GM23338 (cell line): ENCODE measurements around the gene RECQL5. TPM values are rescaled to one million over a fixed set of nuclear protein-coding genes. Genes with fewer than 3 reads are reported as not detected.

ENCODE experiments used
- ATAC-seq: fragments of 200-7000 bp; cut with Tn5 transposase; 3 replicates; pipeline ENCODE4 v1.9.1; 2020
- DNase-seq: peaks from one replicate; pipeline ENCODE4 v3.0.0-alpha.2; 2015; ENCODE audit warnings: low spot score
- H2AFZ ChIP-seq: fragments of 200-600 bp; sonication (generic); 2 replicates; pipeline ENCODE4 v1.8.0; 2016; ENCODE audit warnings: antibody characterized with exemption, mild to moderate bottlenecking, moderate library complexity
- H3F3A ChIP-seq: fragments of 200-600 bp; sonication (generic); replicated peaks from 2 replicates; pipeline ENCODE4 v1.8.0; 2017; ENCODE audit warnings: antibody characterized with exemption, mixed run types, low read depth
- H3K27ac ChIP-seq: fragments of 200-600 bp; sonication (generic); 2 replicates; pipeline ENCODE4 v1.6.1; 2016; ENCODE audit warnings: low read depth
- H3K27me3 ChIP-seq: fragments of 200-600 bp; sonication (generic); 2 replicates; pipeline ENCODE4 v1.8.0; 2016; ENCODE audit warnings: mild to moderate bottlenecking, mixed run types, moderate library complexity; ENCODE audit not compliant: insufficient read depth
- H3K36me3 ChIP-seq: fragments of 200-600 bp; sonication (generic); 2 replicates; pipeline ENCODE4 v1.8.0; 2016; ENCODE audit warnings: mild to moderate bottlenecking; ENCODE audit not compliant: insufficient read depth
- H3K4me1 ChIP-seq: fragments of 200-600 bp; sonication (generic); 2 replicates; pipeline ENCODE4 v1.8.0; 2016; ENCODE audit warnings: mild to moderate bottlenecking, moderate library complexity; ENCODE audit not compliant: insufficient read depth
- H3K4me2 ChIP-seq: fragments of 200-600 bp; sonication (generic); 2 replicates; pipeline ENCODE4 v1.7.1; 2017; ENCODE audit warnings: mixed run types
- H3K4me3 ChIP-seq: fragments of 200-600 bp; sonication (generic); 2 replicates; pipeline ENCODE4 v1.6.1; 2016; ENCODE audit warnings: mixed run types
- H3K79me2 ChIP-seq: fragments of 200-600 bp; sonication (generic); replicated peaks from 2 replicates; pipeline ENCODE4 v1.8.0; 2017; ENCODE audit warnings: mild to moderate bottlenecking; ENCODE audit not compliant: insufficient read depth
- H3K9me2 ChIP-seq: fragments of 200-600 bp; sonication (generic); 2 replicates; pipeline ENCODE4 v1.8.0; 2017; ENCODE audit not compliant: insufficient read depth
- H4K20me1 ChIP-seq: fragments of 200-600 bp; sonication (generic); replicated peaks from 2 replicates; pipeline ENCODE4 v1.8.0; 2017; ENCODE audit warnings: mild to moderate bottlenecking; ENCODE audit not compliant: insufficient read depth
- H3K27ac Mint-ChIP-seq: 2 replicates; pipeline ENCODE4 v1.8.0; 2020; ENCODE audit warnings: inconsistent platforms, mild to moderate bottlenecking, moderate library complexity, mixed read lengths
- H3K27me3 Mint-ChIP-seq: 3 replicates; pipeline ENCODE4 v1.8.0; 2022; ENCODE audit warnings: low read depth, mild to moderate bottlenecking, moderate library complexity, mixed read lengths, inconsistent platforms; ENCODE audit not compliant: insufficient read depth, poor library complexity
- H3K36me3 Mint-ChIP-seq: 3 replicates; pipeline ENCODE4 v1.8.0; 2021; ENCODE audit warnings: low read depth, mild to moderate bottlenecking, inconsistent platforms, moderate library complexity, mixed read lengths
- H3K4me1 Mint-ChIP-seq: 3 replicates; pipeline ENCODE4 v1.8.0; 2020; ENCODE audit warnings: mild to moderate bottlenecking, inconsistent platforms, mixed read lengths
- H3K4me3 Mint-ChIP-seq: 3 replicates; pipeline ENCODE4 v1.8.0; 2021; ENCODE audit warnings: moderate library complexity, mild to moderate bottlenecking, inconsistent platforms, mixed read lengths
- H3K9me3 Mint-ChIP-seq: 3 replicates; pipeline ENCODE4 v1.8.0; 2020; ENCODE audit warnings: moderate library complexity, mild to moderate bottlenecking, inconsistent platforms, mixed read lengths
- CREB1 ChIP-seq: fragments of 250-450 bp; sonication (Bioruptor Pico); IDR thresholded peaks from 2 replicates; pipeline ENCODE4 v1.5.0; 2020; ENCODE audit warnings: low read depth, mild to moderate bottlenecking, moderate library complexity
- EZH2 ChIP-seq: fragments of 200-600 bp; sonication (generic); IDR thresholded peaks from one replicate; pipeline ENCODE4 v1.8.0; 2017; ENCODE audit warnings: antibody characterized with exemption, mild to moderate bottlenecking, low read depth; ENCODE audit not compliant: unreplicated experiment
- EZH2phosphoT487 ChIP-seq: fragments of 200-600 bp; sonication (generic); IDR thresholded peaks from one replicate; pipeline ENCODE4 v1.8.1; 2018; ENCODE audit warnings: antibody characterized with exemption; ENCODE audit not compliant: unreplicated experiment
- JUNB ChIP-seq: IDR thresholded peaks from one replicate; pipeline ENCODE4 v1.6.1; 2016; ENCODE audit warnings: antibody characterized with exemption; ENCODE audit not compliant: unreplicated experiment
- NANOG ChIP-seq: IDR thresholded peaks from 2 replicates; pipeline ENCODE4 v1.6.1; 2016; ENCODE audit warnings: antibody characterized with exemption, borderline replicate concordance
- POLR2AphosphoS5 ChIP-seq: IDR thresholded peaks from 2 replicates; pipeline ENCODE4 v1.6.1; 2016; ENCODE audit warnings: antibody characterized with exemption, low read depth
- STAT1 ChIP-seq: IDR thresholded peaks from one replicate; pipeline ENCODE4 v1.6.1; 2016; ENCODE audit warnings: antibody characterized with exemption; ENCODE audit not compliant: unreplicated experiment
- polyA plus RNA-seq: library from polyadenylated mRNA; unstranded; fragments of >200 nt; fragmentation: Nextera tagmentation; extraction: Ambion mirVana; gene quantifications from 2 replicates; pipeline ENCODE4 v1.2.1, GENCODE V29; 2016
- total RNA-seq: library from RNA; depleted of rRNA; stranded (reverse); fragments of >200 nt; shearing (Covaris generic); gene quantifications from 2 replicates; pipeline ENCODE4 v1.2.3, GENCODE V29; 2014
- TF ChIP-seq, protein P1 (sequence below), 2 experiments: fragments of 200-600 bp in 1 of 2; sonication (generic) in 1 of 2; conservative IDR thresholded peaks; 2 replicates each; pipeline versions ENCODE4 v1.5.1 to v1.6.1; 2016 to 2017; ENCODE audit warnings: antibody characterized with exemption in 2 of 2, low read depth in 2 of 2, mild to moderate bottlenecking in 2 of 2, moderate library complexity in 1 of 2
- TF ChIP-seq, protein P2 (sequence below): IDR thresholded peaks from one replicate; pipeline ENCODE4 v1.6.1; 2018; ENCODE audit warnings: antibody characterized with exemption; ENCODE audit not compliant: unreplicated experiment
- TF ChIP-seq, protein P3 (sequence below): IDR thresholded peaks from 2 replicates; pipeline ENCODE4 v1.6.1; 2016; ENCODE audit warnings: antibody characterized with exemption
- TF ChIP-seq, protein P4 (sequence below): fragments of 250-450 bp; sonication (Bioruptor Pico); IDR thresholded peaks from 2 replicates; pipeline ENCODE4 v1.5.0; 2020; ENCODE audit warnings: mild to moderate bottlenecking, moderate library complexity

RECQL5 gene
- total and polyA plus RNA-seq, 2 experiments from 2014 or later: 20.0 to 23.3 TPM

DNA sequence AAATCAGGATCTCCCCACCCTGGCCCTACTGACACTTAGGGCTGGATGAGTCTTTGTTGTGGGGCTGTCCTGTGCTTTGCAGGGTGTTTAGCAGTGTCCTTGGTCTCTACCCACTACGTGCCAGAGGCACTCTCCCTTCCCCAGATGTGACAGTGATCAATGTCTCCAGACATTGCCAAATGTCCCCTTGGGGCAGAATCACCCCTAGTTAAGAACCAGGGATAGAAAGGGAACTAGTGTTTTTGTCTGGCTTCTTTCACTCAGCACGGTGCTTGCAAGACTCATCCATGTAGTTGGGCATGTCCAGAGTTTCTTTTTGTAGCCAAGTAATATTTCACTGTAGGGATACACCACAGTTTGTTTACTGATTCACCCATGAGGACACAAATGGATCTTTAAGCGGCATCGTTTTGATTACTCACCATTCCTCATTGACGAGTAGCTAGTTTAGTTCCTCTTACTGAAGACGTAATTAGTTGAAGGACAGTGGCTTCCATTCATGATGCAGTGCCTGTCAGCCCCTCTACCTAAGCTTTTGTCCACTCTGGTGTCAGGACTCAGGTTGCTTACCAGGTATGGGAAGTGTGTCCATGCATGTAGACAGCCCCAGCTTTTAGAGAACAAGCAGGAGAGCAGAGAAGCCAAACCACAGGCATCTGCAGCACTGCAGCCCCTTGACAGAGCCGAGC is 28.3 kb upstream of the RECQL5 start:
- H3K4me1 Mint-ChIP-seq: peaks cover 24% of the 10 kb centered on the region
- H3K36me3 Mint-ChIP-seq: peaks cover 30% of the 10 kb centered on the region
- H3K9me2 ChIP-seq: no peaks in the 10 kb centered on the region
- no peaks in the 10 kb centered on the region for H3F3A ChIP-seq
- H3K79me2 ChIP-seq: peaks cover 18% of the 10 kb centered on the region; the same call in 1 of the 2 replicates
- H3K9me3 Mint-ChIP-seq: no peaks in the 10 kb centered on the region
- H3K4me1 ChIP-seq: no peaks in the 10 kb centered on the region
- DNase-seq: no peak
- peaks cover 16% of the 10 kb centered on the region for H3K27me3 Mint-ChIP-seq
- no peak overlapping the region; the same call in 1 of the 2 replicates for H3K27ac Mint-ChIP-seq
- no peak overlapping the region for H2AFZ ChIP-seq
- peaks cover 8% of the 10 kb centered on the region; the same call in 1 of the 2 replicates for H3K36me3 ChIP-seq
- no peak overlapping the region for H3K4me3 ChIP-seq
- TF ChIP-seq POLR2AphosphoS5: no peak
- TF ChIP-seq CREB1 (CRISPR knock-in tag): no peak
- TF ChIP-seq NANOG: no peak
- TF ChIP-seq, protein P1, sequence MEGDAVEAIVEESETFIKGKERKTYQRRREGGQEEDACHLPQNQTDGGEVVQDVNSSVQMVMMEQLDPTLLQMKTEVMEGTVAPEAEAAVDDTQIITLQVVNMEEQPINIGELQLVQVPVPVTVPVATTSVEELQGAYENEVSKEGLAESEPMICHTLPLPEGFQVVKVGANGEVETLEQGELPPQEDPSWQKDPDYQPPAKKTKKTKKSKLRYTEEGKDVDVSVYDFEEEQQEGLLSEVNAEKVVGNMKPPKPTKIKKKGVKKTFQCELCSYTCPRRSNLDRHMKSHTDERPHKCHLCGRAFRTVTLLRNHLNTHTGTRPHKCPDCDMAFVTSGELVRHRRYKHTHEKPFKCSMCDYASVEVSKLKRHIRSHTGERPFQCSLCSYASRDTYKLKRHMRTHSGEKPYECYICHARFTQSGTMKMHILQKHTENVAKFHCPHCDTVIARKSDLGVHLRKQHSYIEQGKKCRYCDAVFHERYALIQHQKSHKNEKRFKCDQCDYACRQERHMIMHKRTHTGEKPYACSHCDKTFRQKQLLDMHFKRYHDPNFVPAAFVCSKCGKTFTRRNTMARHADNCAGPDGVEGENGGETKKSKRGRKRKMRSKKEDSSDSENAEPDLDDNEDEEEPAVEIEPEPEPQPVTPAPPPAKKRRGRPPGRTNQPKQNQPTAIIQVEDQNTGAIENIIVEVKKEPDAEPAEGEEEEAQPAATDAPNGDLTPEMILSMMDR (conservative IDR thresholded peaks at IDR 0.05; ENCODE audit: low read depth in 2 of 2): no peak
- TF ChIP-seq STAT1: no peak
- TF ChIP-seq, protein P2, sequence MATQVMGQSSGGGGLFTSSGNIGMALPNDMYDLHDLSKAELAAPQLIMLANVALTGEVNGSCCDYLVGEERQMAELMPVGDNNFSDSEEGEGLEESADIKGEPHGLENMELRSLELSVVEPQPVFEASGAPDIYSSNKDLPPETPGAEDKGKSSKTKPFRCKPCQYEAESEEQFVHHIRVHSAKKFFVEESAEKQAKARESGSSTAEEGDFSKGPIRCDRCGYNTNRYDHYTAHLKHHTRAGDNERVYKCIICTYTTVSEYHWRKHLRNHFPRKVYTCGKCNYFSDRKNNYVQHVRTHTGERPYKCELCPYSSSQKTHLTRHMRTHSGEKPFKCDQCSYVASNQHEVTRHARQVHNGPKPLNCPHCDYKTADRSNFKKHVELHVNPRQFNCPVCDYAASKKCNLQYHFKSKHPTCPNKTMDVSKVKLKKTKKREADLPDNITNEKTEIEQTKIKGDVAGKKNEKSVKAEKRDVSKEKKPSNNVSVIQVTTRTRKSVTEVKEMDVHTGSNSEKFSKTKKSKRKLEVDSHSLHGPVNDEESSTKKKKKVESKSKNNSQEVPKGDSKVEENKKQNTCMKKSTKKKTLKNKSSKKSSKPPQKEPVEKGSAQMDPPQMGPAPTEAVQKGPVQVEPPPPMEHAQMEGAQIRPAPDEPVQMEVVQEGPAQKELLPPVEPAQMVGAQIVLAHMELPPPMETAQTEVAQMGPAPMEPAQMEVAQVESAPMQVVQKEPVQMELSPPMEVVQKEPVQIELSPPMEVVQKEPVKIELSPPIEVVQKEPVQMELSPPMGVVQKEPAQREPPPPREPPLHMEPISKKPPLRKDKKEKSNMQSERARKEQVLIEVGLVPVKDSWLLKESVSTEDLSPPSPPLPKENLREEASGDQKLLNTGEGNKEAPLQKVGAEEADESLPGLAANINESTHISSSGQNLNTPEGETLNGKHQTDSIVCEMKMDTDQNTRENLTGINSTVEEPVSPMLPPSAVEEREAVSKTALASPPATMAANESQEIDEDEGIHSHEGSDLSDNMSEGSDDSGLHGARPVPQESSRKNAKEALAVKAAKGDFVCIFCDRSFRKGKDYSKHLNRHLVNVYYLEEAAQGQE: no peak
- TF ChIP-seq, protein P3, sequence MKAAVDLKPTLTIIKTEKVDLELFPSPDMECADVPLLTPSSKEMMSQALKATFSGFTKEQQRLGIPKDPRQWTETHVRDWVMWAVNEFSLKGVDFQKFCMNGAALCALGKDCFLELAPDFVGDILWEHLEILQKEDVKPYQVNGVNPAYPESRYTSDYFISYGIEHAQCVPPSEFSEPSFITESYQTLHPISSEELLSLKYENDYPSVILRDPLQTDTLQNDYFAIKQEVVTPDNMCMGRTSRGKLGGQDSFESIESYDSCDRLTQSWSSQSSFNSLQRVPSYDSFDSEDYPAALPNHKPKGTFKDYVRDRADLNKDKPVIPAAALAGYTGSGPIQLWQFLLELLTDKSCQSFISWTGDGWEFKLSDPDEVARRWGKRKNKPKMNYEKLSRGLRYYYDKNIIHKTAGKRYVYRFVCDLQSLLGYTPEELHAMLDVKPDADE: no peak
- TF ChIP-seq JUNB: no peak
- TF ChIP-seq, protein P4, sequence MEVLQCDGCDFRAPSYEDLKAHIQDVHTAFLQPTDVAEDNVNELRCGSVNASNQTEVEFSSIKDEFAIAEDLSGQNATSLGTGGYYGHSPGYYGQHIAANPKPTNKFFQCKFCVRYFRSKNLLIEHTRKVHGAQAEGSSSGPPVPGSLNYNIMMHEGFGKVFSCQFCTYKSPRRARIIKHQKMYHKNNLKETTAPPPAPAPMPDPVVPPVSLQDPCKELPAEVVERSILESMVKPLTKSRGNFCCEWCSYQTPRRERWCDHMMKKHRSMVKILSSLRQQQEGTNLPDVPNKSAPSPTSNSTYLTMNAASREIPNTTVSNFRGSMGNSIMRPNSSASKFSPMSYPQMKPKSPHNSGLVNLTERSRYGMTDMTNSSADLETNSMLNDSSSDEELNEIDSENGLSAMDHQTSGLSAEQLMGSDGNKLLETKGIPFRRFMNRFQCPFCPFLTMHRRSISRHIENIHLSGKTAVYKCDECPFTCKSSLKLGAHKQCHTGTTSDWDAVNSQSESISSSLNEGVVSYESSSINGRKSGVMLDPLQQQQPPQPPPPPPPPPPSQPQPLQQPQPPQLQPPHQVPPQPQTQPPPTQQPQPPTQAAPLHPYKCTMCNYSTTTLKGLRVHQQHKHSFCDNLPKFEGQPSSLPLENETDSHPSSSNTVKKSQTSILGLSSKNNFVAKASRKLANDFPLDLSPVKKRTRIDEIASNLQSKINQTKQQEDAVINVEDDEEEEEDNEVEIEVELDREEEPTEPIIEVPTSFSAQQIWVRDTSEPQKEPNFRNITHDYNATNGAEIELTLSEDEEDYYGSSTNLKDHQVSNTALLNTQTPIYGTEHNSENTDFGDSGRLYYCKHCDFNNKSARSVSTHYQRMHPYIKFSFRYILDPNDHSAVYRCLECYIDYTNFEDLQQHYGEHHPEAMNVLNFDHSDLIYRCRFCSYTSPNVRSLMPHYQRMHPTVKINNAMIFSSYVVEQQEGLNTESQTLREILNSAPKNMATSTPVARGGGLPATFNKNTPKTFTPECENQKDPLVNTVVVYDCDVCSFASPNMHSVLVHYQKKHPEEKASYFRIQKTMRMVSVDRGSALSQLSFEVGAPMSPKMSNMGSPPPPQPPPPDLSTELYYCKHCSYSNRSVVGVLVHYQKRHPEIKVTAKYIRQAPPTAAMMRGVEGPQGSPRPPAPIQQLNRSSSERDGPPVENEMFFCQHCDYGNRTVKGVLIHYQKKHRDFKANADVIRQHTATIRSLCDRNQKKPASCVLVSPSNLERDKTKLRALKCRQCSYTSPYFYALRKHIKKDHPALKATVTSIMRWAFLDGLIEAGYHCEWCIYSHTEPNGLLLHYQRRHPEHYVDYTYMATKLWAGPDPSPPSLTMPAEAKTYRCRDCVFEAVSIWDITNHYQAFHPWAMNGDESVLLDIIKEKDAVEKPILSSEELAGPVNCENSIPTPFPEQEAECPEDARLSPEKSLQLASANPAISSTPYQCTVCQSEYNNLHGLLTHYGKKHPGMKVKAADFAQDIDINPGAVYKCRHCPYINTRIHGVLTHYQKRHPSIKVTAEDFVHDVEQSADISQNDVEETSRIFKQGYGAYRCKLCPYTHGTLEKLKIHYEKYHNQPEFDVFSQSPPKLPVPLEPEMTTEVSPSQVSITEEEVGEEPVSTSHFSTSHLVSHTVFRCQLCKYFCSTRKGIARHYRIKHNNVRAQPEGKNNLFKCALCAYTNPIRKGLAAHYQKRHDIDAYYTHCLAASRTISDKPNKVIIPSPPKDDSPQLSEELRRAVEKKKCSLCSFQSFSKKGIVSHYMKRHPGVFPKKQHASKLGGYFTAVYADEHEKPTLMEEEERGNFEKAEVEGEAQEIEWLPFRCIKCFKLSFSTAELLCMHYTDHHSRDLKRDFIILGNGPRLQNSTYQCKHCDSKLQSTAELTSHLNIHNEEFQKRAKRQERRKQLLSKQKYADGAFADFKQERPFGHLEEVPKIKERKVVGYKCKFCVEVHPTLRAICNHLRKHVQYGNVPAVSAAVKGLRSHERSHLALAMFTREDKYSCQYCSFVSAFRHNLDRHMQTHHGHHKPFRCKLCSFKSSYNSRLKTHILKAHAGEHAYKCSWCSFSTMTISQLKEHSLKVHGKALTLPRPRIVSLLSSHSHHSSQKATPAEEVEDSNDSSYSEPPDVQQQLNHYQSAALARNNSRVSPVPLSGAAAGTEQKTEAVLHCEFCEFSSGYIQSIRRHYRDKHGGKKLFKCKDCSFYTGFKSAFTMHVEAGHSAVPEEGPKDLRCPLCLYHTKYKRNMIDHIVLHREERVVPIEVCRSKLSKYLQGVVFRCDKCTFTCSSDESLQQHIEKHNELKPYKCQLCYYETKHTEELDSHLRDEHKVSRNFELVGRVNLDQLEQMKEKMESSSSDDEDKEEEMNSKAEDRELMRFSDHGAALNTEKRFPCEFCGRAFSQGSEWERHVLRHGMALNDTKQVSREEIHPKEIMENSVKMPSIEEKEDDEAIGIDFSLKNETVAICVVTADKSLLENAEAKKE (CRISPR knock-in tag): no peak
- no peak for TF ChIP-seq EZH2phosphoT487
- no peak for TF ChIP-seq EZH2
- H4K20me1 ChIP-seq: peaks cover 7% of the 10 kb centered on the region
- H3K27me3 ChIP-seq: no peaks in the 10 kb centered on the region
- no peak overlapping the region for H3K4me2 ChIP-seq
- no peak overlapping the region for H3K27ac ChIP-seq
- no peak overlapping the region for H3K4me3 Mint-ChIP-seq
- ATAC-seq: no peak
